Loucy (cell line): ENCODE data around the gene PTGDR2.

ENCODE experiments used
- H2AFZ ChIP-seq: fragments of 200-600 bp; sonication (generic); 2 replicates; pipeline ENCODE4 v1.6.0; 2016; ENCODE audit warnings: antibody characterized with exemption, mild to moderate bottlenecking, low read length, moderate library complexity
- H3F3A ChIP-seq: fragments of 200-600 bp; 2 replicates; pipeline ENCODE4 v1.6.0; 2016; ENCODE audit warnings: antibody characterized with exemption, low read depth, mild to moderate bottlenecking
- H3K27me3 ChIP-seq: fragments of 200-600 bp; sonication (generic); 2 replicates; pipeline ENCODE4 v1.6.1; 2014; ENCODE audit warnings: low read length, mild to moderate bottlenecking; ENCODE audit not compliant: insufficient read depth, poor library complexity, severe bottlenecking
- H3K36me3 ChIP-seq: fragments of 200-600 bp; sonication (generic); 2 replicates; pipeline ENCODE4 v1.6.1; 2016; ENCODE audit warnings: low read length; ENCODE audit not compliant: insufficient read depth
- H3K4me1 ChIP-seq: fragments of 200-600 bp; sonication (generic); 2 replicates; pipeline ENCODE4 v1.5.1; 2014; ENCODE audit warnings: low read length, mild to moderate bottlenecking; ENCODE audit not compliant: insufficient read depth, poor library complexity, severe bottlenecking
- H3K4me2 ChIP-seq: fragments of 200-600 bp; sonication (generic); 2 replicates; pipeline ENCODE4 v1.6.0; 2014; ENCODE audit warnings: antibody characterized with exemption, low read length, low read depth, mild to moderate bottlenecking; ENCODE audit not compliant: poor library complexity, severe bottlenecking
- H3K4me3 ChIP-seq: fragments of 200-600 bp; sonication (generic); 2 replicates; pipeline ENCODE4 v1.5.1; 2014; ENCODE audit warnings: low read length, mild to moderate bottlenecking, mixed read lengths; ENCODE audit not compliant: poor library complexity, severe bottlenecking
- H3K79me2 ChIP-seq: fragments of 200-600 bp; sonication (generic); 2 replicates; pipeline ENCODE4 v1.6.1; 2014; ENCODE audit warnings: low read length; ENCODE audit not compliant: insufficient read depth
- H3K9ac ChIP-seq: fragments of 200-600 bp; sonication (generic); 2 replicates; pipeline ENCODE4 v1.6.0; 2014; ENCODE audit warnings: mild to moderate bottlenecking, low read depth, low read length, moderate library complexity; ENCODE audit not compliant: poor library complexity, severe bottlenecking
- H3K9me2 ChIP-seq: fragments of 200-600 bp; sonication (generic); replicated peaks from 2 replicates; pipeline ENCODE4 v1.6.1; 2016; ENCODE audit warnings: low read depth, low read length, mixed read lengths
- H3K9me3 ChIP-seq: fragments of 200-600 bp; sonication (generic); 2 replicates; pipeline ENCODE4 v1.6.1; 2014; ENCODE audit warnings: mild to moderate bottlenecking, antibody characterized with exemption, low read length, low read depth; ENCODE audit not compliant: insufficient read depth
- H4K20me1 ChIP-seq: fragments of 200-600 bp; sonication (generic); 2 replicates; pipeline ENCODE4 v1.6.0; 2014; ENCODE audit warnings: antibody characterized with exemption, low read length, mild to moderate bottlenecking; ENCODE audit not compliant: insufficient read depth, poor library complexity, severe bottlenecking
- CTCF ChIP-seq: fragments of 200-600 bp; sonication (generic); conservative IDR thresholded peaks from 2 replicates; pipeline ENCODE4 v1.5.1; 2014; ENCODE audit warnings: mild to moderate bottlenecking, antibody characterized with exemption, low read length
- EZH2phosphoT487 ChIP-seq: fragments of 200-600 bp; IDR thresholded peaks from 2 replicates; pipeline ENCODE4 v1.6.1; 2018; ENCODE audit warnings: antibody characterized with exemption, mild to moderate bottlenecking, moderate library complexity, borderline replicate concordance

The PTGDR2 gene

GRCh38 chr11:60848714-60849151 lies 7.0 kb downstream of the PTGDR2 start:
- Histone ChIP-seq H3K79me2 (peaks cover 78% of the 10 kb centered on the region), H3K9me2 (no peaks in the 10 kb centered on the region), H3K4me2 (peak overlapping the region; percentile 67), H3K9me3 (no peaks in the 10 kb centered on the region), H3K36me3 (peaks cover 20% of the 10 kb centered on the region; the same call in 1 of the 2 replicates), H3K9ac (peak overlapping the region; percentile 54), H3K27me3 (no peaks in the 10 kb centered on the region), H3K4me1 (peaks cover 59% of the 10 kb centered on the region), H4K20me1 (no peaks in the 10 kb centered on the region), H3F3A (no peaks in the 10 kb centered on the region), H2AFZ (no peak overlapping the region), H3K4me3 (peak overlapping the region; percentile 64)
- no peak for TF ChIP-seq EZH2phosphoT487
- TF ChIP-seq CTCF = no peak

DNA sequence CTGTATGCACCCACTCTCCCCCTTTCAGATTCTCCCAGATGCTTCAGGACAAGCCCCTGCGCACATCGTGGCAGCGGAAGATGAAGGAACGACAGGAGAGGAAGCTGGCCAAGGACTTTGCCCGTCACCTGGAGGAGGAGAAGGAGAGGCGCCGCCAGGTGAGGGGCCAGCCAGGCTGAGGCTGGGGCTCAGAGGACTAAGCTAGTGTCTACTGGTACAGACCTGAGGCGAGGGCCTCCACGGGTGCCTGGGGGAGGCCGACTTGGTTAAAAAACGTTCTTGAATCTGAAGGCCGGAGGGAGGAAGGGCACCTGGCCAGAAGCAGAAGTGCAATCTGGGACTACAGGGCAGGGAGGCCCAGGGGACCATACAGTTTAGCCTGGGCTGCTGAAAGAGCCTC lies 7.9 kb downstream of the PTGDR2 start:
- peaks cover 20% of the 10 kb centered on the region; the same call in 1 of the 2 replicates for H3K36me3 ChIP-seq
- H3K9me3 ChIP-seq = no peaks in the 10 kb centered on the region
- H3K4me3 ChIP-seq = no peak overlapping the region
- no peaks in the 10 kb centered on the region for H3K27me3 ChIP-seq
- H3K79me2 ChIP-seq = peaks cover 78% of the 10 kb centered on the region
- no peaks in the 10 kb centered on the region for H3F3A ChIP-seq
- peaks cover 62% of the 10 kb centered on the region for H3K4me1 ChIP-seq
- no peaks in the 10 kb centered on the region for H3K9me2 ChIP-seq
- TF ChIP-seq CTCF (no peak), EZH2phosphoT487 (no peak)
- peak overlapping the region; percentile 67 for H3K4me2 ChIP-seq
- peak overlapping the region; percentile 54 for H3K9ac ChIP-seq
- H2AFZ ChIP-seq = no peak overlapping the region
- H4K20me1 ChIP-seq = no peaks in the 10 kb centered on the region

- Histone ChIP-seq H3K36me3 (peaks cover 20% of the 10 kb centered on the region; the same call in 1 of the 2 replicates), H2AFZ (no peak overlapping the region), H3K79me2 (peaks cover 78% of the 10 kb centered on the region), H3F3A (no peaks in the 10 kb centered on the region), H3K9ac (peak overlapping the region; percentile 54), H3K9me2 (no peaks in the 10 kb centered on the region), H3K4me3 (no peak overlapping the region), H3K9me3 (no peaks in the 10 kb centered on the region), H3K27me3 (no peaks in the 10 kb centered on the region), H3K4me1 (peaks cover 64% of the 10 kb centered on the region), H3K4me2 (peak overlapping the region; percentile 67), H4K20me1 (no peaks in the 10 kb centered on the region)
- TF ChIP-seq CTCF (no peak), EZH2phosphoT487 (no peak)
Measured at GRCh38 chr11:60847281-60847680, 8.5 kb downstream of the PTGDR2 start.
